Skin of body (tissue), 2 donors: ENCODE results near the gene CALM1. TPM values are rescaled to one million over a fixed set of nuclear protein-coding genes. Genes with fewer than 3 reads are reported as not detected.

ENCODE experiments used
- DNase-seq: peaks from one replicate; lab custom pipeline; 2025; lab: John Stamatoyannopoulos, UW
- total RNA-seq: library from RNA; depleted of rRNA; stranded (reverse); fragments of >200 nt; gene quantifications from one replicate; pipeline ENCODE4 v1.2.3, GENCODE V29; 2014

The CALM1 gene
- total RNA-seq: 325 TPM

- peak; percentile 93 for DNase-seq
Observed at GRCh38 chr14:90396341-90397339, at the start of gene CALM1. Gene CALM1, plus strand, starts transcription at chr14:90397029. Its CDS starts 202 bp downstream, at chr14:90397231.

- no peak for DNase-seq
Observed at GRCh38 chr14:90348270-90348669, 48.6 kb upstream of the CALM1 start.

- DNase-seq: no peak
Observed at GRCh38 chr14:90349739-90350138, 47.1 kb upstream of the CALM1 start.

GRCh38 chr14:90354551-90355298 lies 42.1 kb upstream of the CALM1 start:
- no peak for DNase-seq

GRCh38 chr14:90355540-90356518 lies 41.0 kb upstream of the CALM1 start:
- no peak for DNase-seq

GRCh38 chr14:90356925-90357324 lies 39.9 kb upstream of the CALM1 start:
- no peak for DNase-seq

- no peak for DNase-seq
Observed at GRCh38 chr14:90358359-90358758, 38.5 kb upstream of the CALM1 start.

GRCh38 chr14:90361865-90362557 lies 34.8 kb upstream of the CALM1 start:
- no peak for DNase-seq

GRCh38 chr14:90362558-90362896 lies 34.3 kb upstream of the CALM1 start:
- no peak for DNase-seq

- DNase-seq: no peak
Observed at GRCh38 chr14:90368946-90369721, 27.7 kb upstream of the CALM1 start.

GRCh38 chr14:90373887-90374286 lies 22.9 kb upstream of the CALM1 start:
- no peak for DNase-seq

GRCh38 chr14:90374813-90375212 lies 22.0 kb upstream of the CALM1 start:
- no peak for DNase-seq

- DNase-seq: no peak
Observed at GRCh38 chr14:90375934-90376333, 20.9 kb upstream of the CALM1 start.

- DNase-seq: no peak
Observed at GRCh38 chr14:90378249-90378648, 18.6 kb upstream of the CALM1 start.

GRCh38 chr14:90379106-90379505 lies 17.7 kb upstream of the CALM1 start:
- DNase-seq: no peak

- DNase-seq: peak; percentile 92
Observed at GRCh38 chr14:90381011-90381786, 15.6 kb upstream of the CALM1 start.

- DNase-seq: no peak
Observed at GRCh38 chr14:90381999-90382451, 14.8 kb upstream of the CALM1 start.

GRCh38 chr14:90382491-90383125 lies 14.2 kb upstream of the CALM1 start:
- DNase-seq: peak; percentile 85
